Mucosa of stomach (tissue), 1 donor: ENCODE results near the gene HERC5.
"Not testable (repeated sequence)": the region's sequence is repeated elsewhere in the genome, so short reads cannot be mapped to it uniquely, and the experiment has no call there.

Experiments
- H3K27me3 ChIP-seq: one replicate; pipeline ENCODE4 v1.7.0; 2013; ENCODE audit warnings: mild to moderate bottlenecking, low read length; ENCODE audit not compliant: control insufficient read depth, insufficient read depth
- H3K36me3 ChIP-seq: one replicate; pipeline ENCODE4 v1.7.0; 2013; ENCODE audit warnings: low read length; ENCODE audit not compliant: control insufficient read depth, insufficient read depth
- H3K4me1 ChIP-seq: one replicate; pipeline ENCODE4 v1.7.0; 2013; ENCODE audit warnings: mild to moderate bottlenecking, low read length; ENCODE audit not compliant: control insufficient read depth, insufficient read depth
- H3K4me3 ChIP-seq: one replicate; pipeline ENCODE4 v1.7.0; 2013; ENCODE audit warnings: low read length
- H3K9ac ChIP-seq: one replicate; pipeline ENCODE4 v1.7.0; 2013; ENCODE audit warnings: mild to moderate bottlenecking, low read length, moderate library complexity
- H3K9me3 ChIP-seq: one replicate; pipeline ENCODE4 v1.7.0; 2013; ENCODE audit warnings: mild to moderate bottlenecking, low read length, moderate library complexity; ENCODE audit not compliant: control insufficient read depth
- donor health status: Pancreatic carcinoma.

The HERC5 gene

DNA sequence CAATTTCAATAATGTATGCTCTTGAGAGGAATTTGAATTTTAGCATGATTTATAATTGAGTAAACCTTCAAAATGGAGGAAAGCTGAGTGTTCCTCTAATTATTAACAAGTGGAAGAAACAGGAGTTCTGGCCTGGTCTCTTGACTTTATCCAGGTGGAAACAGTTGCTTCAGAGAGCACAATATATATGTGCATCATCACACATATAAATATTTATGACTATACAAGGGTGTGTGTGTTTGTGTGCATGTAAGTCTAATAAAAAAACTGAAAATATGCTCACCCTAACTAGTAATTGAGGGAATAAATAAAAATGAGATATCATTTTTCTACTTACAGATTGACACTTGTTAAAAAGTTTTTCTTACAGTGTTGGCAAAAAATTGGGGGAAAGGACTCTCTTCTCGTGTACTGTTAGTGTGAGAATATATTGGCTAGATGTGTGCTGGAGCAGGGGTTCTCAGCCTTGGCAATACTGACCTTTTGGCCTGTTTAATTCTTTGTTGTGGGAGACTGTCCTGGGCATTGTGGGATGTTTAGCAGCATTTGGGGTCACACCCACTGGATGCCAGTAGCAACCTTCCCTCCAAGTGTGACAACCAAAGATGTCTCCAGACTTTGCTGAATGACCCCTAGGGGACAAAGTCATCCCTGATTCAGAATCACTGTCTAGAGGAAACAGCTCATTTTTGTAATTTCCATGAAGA is 20.8 kb upstream of the HERC5 start:
- Histone ChIP-seq H3K36me3 (no peaks in the 10 kb centered on the region), H3K4me3 (no peak overlapping the region), H3K4me1 (no peaks in the 10 kb centered on the region), H3K9me3 (no peaks in the 10 kb centered on the region), H3K9ac (no peak overlapping the region), H3K27me3 (no peaks in the 10 kb centered on the region)

DNA sequence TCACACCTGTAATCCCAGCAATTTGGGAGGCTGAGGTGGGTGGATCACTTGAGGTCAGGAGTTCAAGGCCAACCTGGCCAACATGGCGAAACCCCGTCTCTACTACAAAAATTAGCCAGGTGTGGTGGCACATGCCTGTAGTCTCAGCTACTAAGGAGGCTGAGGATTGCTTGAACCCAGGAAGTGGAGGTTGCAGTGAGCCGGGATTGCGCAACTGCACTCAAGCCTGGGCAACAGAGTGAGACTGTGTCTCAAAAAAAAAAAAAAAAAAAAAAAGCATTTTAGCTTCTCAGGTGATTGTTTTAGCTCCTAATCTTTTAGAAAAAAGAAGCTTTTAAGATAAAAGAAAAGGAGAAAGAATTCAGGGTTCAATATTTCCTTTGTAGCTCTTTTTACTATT is 19.0 kb upstream of the HERC5 start:
- not testable (repeated sequence) for H3K4me1 ChIP-seq, H3K9ac ChIP-seq, H3K4me3 ChIP-seq, H3K9me3 ChIP-seq, H3K36me3 ChIP-seq, H3K27me3 ChIP-seq

DNA sequence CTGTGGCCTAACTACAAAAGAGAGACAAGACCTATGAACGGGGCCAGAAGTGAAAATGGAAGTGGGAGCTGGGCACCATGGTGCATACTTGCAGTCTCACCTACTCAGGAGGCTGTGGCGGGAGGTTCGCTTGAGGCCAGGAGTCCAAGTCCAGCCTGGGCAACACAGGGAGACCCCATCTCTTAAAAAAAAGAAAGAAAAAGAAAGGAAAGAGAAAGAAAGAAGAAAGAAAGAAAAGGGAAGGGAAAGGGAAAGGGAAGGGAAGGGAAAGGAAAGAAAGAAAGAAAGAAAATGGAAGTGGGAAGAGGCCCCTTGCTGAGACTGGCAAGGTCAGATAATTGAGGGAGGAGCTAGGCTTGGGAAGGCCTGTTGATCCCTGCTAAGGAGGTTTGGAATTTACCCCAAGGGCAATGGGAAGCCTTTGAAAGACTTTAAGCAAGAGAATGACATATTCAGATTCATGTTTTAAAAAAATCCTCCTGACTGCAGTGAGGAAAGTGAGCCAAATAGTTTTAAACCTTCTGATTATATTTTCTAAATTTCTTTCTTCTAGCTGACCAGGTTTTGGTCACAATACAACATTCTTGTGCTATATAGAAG is 17.7 kb upstream of the HERC5 start:
- Histone ChIP-seq H3K4me3 (no peak overlapping the region), H3K27me3 (no peaks in the 10 kb centered on the region), H3K9me3 (no peaks in the 10 kb centered on the region), H3K36me3 (no peaks in the 10 kb centered on the region), H3K4me1 (no peaks in the 10 kb centered on the region), H3K9ac (no peak overlapping the region)

DNA sequence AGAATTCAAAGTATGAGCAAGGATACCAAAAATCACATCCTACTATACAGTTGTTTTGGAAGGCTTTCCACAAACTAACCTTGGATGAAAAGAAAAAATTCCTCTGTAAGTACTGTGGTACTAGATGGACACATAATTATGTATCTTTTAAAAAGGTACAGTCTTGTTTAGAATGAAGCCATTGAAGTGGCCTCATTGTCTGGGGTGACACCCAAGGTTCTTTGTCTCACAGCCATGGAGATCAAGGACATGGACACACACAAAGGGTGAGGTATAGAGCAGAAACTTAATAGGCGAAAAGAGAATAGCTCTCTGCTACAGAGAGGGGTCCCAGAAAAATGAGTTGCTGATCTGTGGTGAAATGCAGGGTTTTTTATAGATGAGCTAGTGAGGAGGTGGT is 16.8 kb upstream of the HERC5 start:
- Histone ChIP-seq H3K36me3 (no peaks in the 10 kb centered on the region), H3K9me3 (no peaks in the 10 kb centered on the region), H3K4me1 (no peaks in the 10 kb centered on the region), H3K27me3 (no peaks in the 10 kb centered on the region), H3K9ac (no peak overlapping the region), H3K4me3 (no peak overlapping the region)

DNA sequence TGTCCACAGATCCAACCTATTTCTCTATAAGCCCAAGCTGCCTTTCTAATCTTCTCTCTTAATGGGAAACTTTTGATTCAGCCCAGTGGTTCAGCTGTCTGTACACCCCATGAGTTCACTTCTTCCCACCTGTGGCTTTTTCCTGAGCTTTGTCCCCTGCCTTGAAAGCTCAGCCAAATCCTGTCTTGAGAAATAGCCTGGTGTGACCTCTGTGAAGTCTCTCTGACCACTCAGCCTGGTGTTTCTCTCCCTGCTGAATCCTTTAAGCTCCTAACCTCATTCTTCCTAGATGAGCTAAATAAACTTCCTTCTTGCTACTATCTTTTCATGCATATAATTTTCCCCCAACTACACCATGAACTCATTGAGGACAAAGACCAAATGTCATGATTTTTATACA is 15.2 kb upstream of the HERC5 start:
- Histone ChIP-seq H3K36me3 (no peaks in the 10 kb centered on the region), H3K4me1 (no peaks in the 10 kb centered on the region), H3K27me3 (no peaks in the 10 kb centered on the region), H3K4me3 (no peak overlapping the region), H3K9me3 (no peaks in the 10 kb centered on the region), H3K9ac (no peak overlapping the region)

DNA sequence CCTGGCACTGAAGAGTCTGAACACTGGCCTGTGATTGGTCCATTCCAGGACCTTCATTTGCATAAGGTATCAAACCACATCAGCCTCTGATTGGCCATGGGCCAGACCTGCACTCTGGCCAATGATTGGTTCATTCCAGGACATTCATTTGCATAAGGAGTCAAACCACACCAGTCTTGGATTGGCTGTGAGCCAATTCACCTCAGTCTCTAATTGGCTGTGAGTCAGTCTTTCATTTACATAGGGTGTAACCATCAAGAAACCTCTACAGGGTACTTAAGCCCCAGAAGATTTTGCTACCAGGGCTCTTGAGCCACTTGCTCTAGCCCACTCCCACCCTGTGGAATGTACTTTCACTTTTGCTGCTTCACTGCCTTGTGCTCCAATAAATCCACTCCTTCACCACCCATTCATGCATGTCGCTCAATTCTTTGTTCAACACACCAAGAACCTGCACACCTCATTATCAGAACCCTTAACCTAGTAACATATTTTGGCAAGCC is 14.2 kb upstream of the HERC5 start:
- no peak overlapping the region for H3K4me3 ChIP-seq
- no peaks in the 10 kb centered on the region for H3K36me3 ChIP-seq
- no peaks in the 10 kb centered on the region for H3K4me1 ChIP-seq
- H3K9ac ChIP-seq = no peak overlapping the region
- H3K27me3 ChIP-seq = no peaks in the 10 kb centered on the region
- no peaks in the 10 kb centered on the region for H3K9me3 ChIP-seq

DNA sequence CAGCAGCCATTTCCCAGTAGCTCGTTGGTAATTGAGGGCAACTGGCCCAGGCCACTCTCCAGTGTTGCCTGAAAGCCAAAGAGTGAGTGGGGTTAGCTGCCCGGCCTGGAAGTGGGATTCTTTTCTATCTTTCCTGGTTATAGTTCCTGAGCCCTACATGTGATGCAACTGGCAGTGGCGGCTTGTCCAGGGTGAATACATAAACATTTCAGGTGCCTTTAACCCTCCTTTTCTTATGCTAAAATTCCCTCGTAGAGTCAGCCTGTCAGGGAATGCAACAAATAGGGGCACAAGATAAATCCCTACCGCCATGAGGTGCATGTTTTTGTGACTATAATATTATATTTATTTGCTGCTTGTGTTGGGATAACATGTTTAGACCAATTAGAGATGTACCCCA is 13.4 kb upstream of the HERC5 start:
- H3K9me3 ChIP-seq = no peaks in the 10 kb centered on the region
- H3K4me1 ChIP-seq = no peaks in the 10 kb centered on the region
- H3K9ac ChIP-seq = no peak overlapping the region
- H3K27me3 ChIP-seq = no peaks in the 10 kb centered on the region
- H3K36me3 ChIP-seq = no peaks in the 10 kb centered on the region
- H3K4me3 ChIP-seq = no peak overlapping the region

DNA sequence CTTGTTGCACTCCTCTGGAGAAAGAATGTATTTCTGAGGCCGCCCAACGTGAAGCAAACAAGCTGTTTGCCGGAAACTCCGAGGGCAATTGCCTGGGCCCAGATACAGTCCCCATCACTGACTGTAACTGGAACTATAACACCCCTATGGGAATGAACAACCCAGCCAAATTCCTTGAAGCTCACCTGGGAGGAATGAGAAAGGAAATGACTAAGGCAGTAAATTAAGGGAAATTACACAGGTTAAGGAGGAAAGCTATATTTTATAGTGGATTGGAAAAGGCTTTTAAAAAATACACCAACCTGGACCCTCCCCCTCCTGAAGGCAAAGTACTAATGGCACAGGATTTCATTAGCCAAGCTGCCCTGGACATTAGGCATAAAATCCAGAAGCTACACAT is 11.7 kb upstream of the HERC5 start:
- Histone ChIP-seq H3K36me3 (no peaks in the 10 kb centered on the region), H3K9ac (no peak overlapping the region), H3K4me1 (no peaks in the 10 kb centered on the region), H3K4me3 (no peak overlapping the region), H3K9me3 (no peaks in the 10 kb centered on the region), H3K27me3 (no peaks in the 10 kb centered on the region)

DNA sequence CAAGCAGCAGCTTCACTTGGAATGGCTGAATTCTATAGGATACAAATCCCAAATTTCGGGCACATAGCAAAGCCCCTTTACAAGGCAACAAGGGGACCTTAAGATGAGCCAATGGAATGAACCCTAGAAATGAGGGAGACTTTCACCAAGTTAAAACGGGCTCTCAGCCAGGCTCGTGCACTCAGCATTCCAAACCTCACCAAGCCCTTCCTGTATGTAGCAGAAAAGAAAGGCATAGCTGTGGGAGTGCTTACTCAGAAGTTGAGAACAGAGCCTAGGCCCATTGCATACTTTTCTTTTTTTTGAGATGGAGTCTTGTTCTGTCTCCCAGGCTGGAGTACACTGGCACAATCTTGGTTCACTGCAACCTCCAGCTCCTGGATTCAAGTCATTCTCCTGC is 10.8 kb upstream of the HERC5 start:
- Histone ChIP-seq H3K36me3 (no peaks in the 10 kb centered on the region), H3K9ac (no peak overlapping the region), H3K4me1 (no peaks in the 10 kb centered on the region), H3K9me3 (no peaks in the 10 kb centered on the region), H3K4me3 (no peak overlapping the region), H3K27me3 (no peaks in the 10 kb centered on the region)

DNA sequence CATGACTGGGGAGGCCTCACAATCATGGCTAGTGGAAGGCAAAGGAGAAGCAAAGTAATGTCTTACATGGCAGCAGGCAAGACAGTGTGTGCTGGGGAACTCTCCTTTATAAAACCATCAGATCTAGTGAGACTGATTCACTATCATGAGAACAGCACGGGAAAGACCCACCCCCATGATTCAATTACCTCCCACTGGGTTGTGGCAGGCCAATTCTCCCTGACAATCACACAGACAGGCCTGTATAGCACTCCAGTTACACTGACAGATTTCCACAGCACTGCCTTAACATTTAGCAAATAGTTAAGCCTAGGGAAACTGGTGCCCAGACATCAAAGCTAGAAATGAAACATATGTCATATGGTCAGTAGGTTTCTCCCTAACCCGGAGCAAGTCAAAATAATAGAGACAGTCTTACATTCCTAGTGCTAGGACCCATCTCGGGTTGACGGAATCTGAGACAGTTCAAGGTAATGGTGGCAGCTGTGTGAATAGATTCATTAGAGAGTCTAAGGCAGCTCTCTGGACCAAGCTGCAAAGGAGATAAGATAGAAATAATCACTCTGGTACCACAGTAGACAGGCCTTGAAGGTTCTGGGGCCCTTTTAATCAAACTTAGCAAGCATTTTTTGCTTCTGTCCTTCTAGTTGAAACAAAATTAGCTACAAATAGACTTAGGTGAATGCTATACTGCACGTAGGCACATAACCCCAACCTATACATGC is 9.4 kb upstream of the HERC5 start:
- no peaks in the 10 kb centered on the region for H3K9me3 ChIP-seq
- no peak overlapping the region for H3K9ac ChIP-seq
- H3K36me3 ChIP-seq = no peaks in the 10 kb centered on the region
- no peak overlapping the region for H3K4me3 ChIP-seq
- H3K4me1 ChIP-seq = no peaks in the 10 kb centered on the region
- no peaks in the 10 kb centered on the region for H3K27me3 ChIP-seq

DNA sequence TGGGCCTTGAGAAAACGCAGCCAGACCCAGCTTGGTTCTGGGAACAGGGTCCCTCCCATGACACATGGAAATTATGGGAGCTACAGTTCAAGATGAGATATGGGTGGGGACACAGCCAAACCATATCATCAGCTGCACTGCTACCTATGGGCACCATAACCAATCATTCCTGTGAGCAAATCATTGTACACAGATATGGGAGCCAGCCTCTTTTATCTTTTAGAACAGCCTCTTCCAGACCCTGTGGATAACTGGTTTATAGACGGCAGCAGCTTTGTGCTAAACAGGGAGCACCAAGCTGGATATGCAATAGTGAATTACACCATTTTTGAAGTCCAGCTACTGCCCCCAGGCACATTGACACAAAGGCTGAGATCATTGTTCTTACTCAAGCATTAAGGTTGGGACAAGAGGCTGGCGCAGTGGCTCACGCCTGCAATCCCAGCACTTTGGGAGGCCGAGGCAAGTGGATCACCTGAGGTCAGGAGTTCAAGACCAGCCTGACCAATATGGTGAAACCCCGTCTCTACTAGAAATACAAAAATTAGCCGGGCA is 8.6 kb upstream of the HERC5 start:
- not testable (repeated sequence) for H3K4me1 ChIP-seq, H3K4me3 ChIP-seq, H3K9me3 ChIP-seq, H3K27me3 ChIP-seq, H3K9ac ChIP-seq, H3K36me3 ChIP-seq

DNA sequence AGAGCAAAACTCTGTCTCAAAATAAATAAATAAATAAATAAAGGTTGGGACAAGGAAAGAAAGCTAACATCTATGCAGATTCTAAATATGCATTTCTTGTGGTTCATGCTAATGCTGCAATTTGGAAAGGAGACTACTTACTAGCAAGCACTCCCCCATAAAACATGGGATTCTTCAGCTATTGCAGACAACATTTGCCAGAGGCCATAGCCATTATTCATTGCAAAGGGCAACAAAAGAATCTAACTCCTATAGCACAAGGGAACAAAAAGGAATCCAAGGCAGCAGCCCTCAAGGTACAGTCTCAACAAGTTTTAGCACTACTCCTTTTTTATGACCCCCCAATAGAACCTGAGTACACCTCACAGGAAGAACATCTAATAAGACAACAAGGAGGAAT is 8.0 kb upstream of the HERC5 start:
- Histone ChIP-seq H3K36me3 (no peaks in the 10 kb centered on the region), H3K4me1 (no peaks in the 10 kb centered on the region), H3K9me3 (no peaks in the 10 kb centered on the region), H3K9ac (no peak overlapping the region), H3K4me3 (no peak overlapping the region), H3K27me3 (no peaks in the 10 kb centered on the region)
